HEK293 (cell line): ENCODE measurements around the gene FAM241A.

Experiments used
- CTCF ChIP-seq: fragments of 450-650 bp; formaldehyde crosslinking; IDR thresholded peaks from 2 replicates; pipeline ENCODE4 v1.5.1; 2016; ENCODE audit warnings: missing biosample characterization, missing genetic modification characterization
- GFI1B ChIP-seq: fragments of 450-650 bp; formaldehyde crosslinking; IDR thresholded peaks from 2 replicates; pipeline ENCODE4 v1.5.1; 2016; ENCODE audit warnings: missing biosample characterization, missing genetic modification characterization
- GLIS1 ChIP-seq: fragments of 450-650 bp; formaldehyde crosslinking; IDR thresholded peaks from 2 replicates; pipeline ENCODE4 v1.5.1; 2016; ENCODE audit warnings: missing biosample characterization, missing genetic modification characterization
- IKZF3 ChIP-seq: fragments of 450-650 bp; IDR thresholded peaks from 2 replicates; pipeline ENCODE4 v1.5.0; 2018; ENCODE audit warnings: missing biosample characterization, mild to moderate bottlenecking, missing genetic modification characterization, moderate library complexity
- KLF10 ChIP-seq: fragments of 450-650 bp; IDR thresholded peaks from 2 replicates; pipeline ENCODE4 v1.5.1; 2018; ENCODE audit warnings: missing biosample characterization, mild to moderate bottlenecking, missing genetic modification characterization
- KLF16 ChIP-seq: fragments of 450-650 bp; formaldehyde crosslinking; IDR thresholded peaks from 2 replicates; pipeline ENCODE4 v1.5.1; 2017; ENCODE audit warnings: missing biosample characterization, missing genetic modification characterization
- KLF7 ChIP-seq: fragments of 450-650 bp; formaldehyde crosslinking; IDR thresholded peaks from 2 replicates; pipeline ENCODE4 v1.5.1; 2016; ENCODE audit warnings: missing biosample characterization, missing genetic modification characterization, borderline replicate concordance
- PBX3 ChIP-seq: sonication (generic); formaldehyde crosslinking; IDR thresholded peaks from 2 replicates; pipeline ENCODE4 v1.8.1; 2022; ENCODE audit warnings: mild to moderate bottlenecking, moderate library complexity, missing genetic modification reagents
- SETDB1 ChIP-seq: IDR thresholded peaks from one replicate; pipeline ENCODE4 v1.6.1; 2017; ENCODE audit warnings: mild to moderate bottlenecking, low read length, moderate library complexity, mixed read lengths; ENCODE audit not compliant: insufficient read length
- YY2 ChIP-seq: fragments of 450-650 bp; formaldehyde crosslinking; IDR thresholded peaks from 2 replicates; pipeline ENCODE4 v1.5.1; 2016; ENCODE audit warnings: missing biosample characterization, missing genetic modification characterization
- ZBTB17 ChIP-seq: fragments of 450-650 bp; formaldehyde crosslinking; IDR thresholded peaks from 2 replicates; pipeline ENCODE4 v1.5.1; 2016; ENCODE audit warnings: missing biosample characterization, missing genetic modification characterization
- ZBTB48 ChIP-seq: fragments of 450-650 bp; formaldehyde crosslinking; IDR thresholded peaks from 2 replicates; pipeline ENCODE4 v1.5.1; 2016; ENCODE audit warnings: missing biosample characterization, missing genetic modification characterization
- ZFP37 ChIP-seq: fragments of 450-650 bp; formaldehyde crosslinking; IDR thresholded peaks from 2 replicates; pipeline ENCODE4 v1.5.1; 2016; ENCODE audit warnings: missing biosample characterization, missing genetic modification characterization
- ZNF114 ChIP-seq: fragments of 450-650 bp; formaldehyde crosslinking; IDR thresholded peaks from 2 replicates; pipeline ENCODE4 v1.5.0; 2017; ENCODE audit warnings: missing biosample characterization, missing genetic modification characterization
- ZNF133 ChIP-seq: fragments of 450-650 bp; formaldehyde crosslinking; IDR thresholded peaks from 2 replicates; pipeline ENCODE4 v1.5.1; 2016; ENCODE audit warnings: missing biosample characterization, missing genetic modification characterization
- ZNF155 ChIP-seq: fragments of 450-650 bp; formaldehyde crosslinking; IDR thresholded peaks from 2 replicates; pipeline ENCODE4 v1.5.1; 2016; ENCODE audit warnings: missing biosample characterization, missing genetic modification characterization
- ZNF16 ChIP-seq: fragments of 450-650 bp; formaldehyde crosslinking; IDR thresholded peaks from 2 replicates; pipeline ENCODE4 v1.5.1; 2016; ENCODE audit warnings: low read depth, missing biosample characterization, missing genetic modification characterization
- ZNF169 ChIP-seq: fragments of 450-650 bp; formaldehyde crosslinking; IDR thresholded peaks from 2 replicates; pipeline ENCODE4 v1.5.1; 2016; ENCODE audit warnings: missing biosample characterization, missing genetic modification characterization
- ZNF24 ChIP-seq: fragments of 450-650 bp; formaldehyde crosslinking; IDR thresholded peaks from 2 replicates; pipeline ENCODE4 v1.5.1; 2016; ENCODE audit warnings: missing biosample characterization, missing genetic modification characterization
- ZNF280C ChIP-seq: fragments of 450-650 bp; formaldehyde crosslinking; IDR thresholded peaks from 2 replicates; pipeline ENCODE4 v1.5.1; 2016; ENCODE audit warnings: missing biosample characterization, missing genetic modification characterization
- ZNF394 ChIP-seq: fragments of 450-650 bp; formaldehyde crosslinking; IDR thresholded peaks from 2 replicates; pipeline ENCODE4 v1.5.1; 2016; ENCODE audit warnings: missing biosample characterization, missing genetic modification characterization, mild to moderate bottlenecking, moderate library complexity, borderline replicate concordance
- ZNF398 ChIP-seq: fragments of 450-650 bp; formaldehyde crosslinking; IDR thresholded peaks from 2 replicates; pipeline ENCODE4 v1.5.1; 2017; ENCODE audit warnings: missing biosample characterization, missing genetic modification characterization
- ZNF404 ChIP-seq: fragments of 450-650 bp; formaldehyde crosslinking; IDR thresholded peaks from 2 replicates; pipeline ENCODE4 v1.5.1; 2017; ENCODE audit warnings: missing biosample characterization, missing genetic modification characterization
- ZNF473 ChIP-seq: fragments of 450-650 bp; formaldehyde crosslinking; IDR thresholded peaks from 2 replicates; pipeline ENCODE4 v1.5.1; 2017; ENCODE audit warnings: missing biosample characterization, missing genetic modification characterization
- ZNF48 ChIP-seq: fragments of 450-650 bp; formaldehyde crosslinking; IDR thresholded peaks from 2 replicates; pipeline ENCODE4 v1.5.1; 2016; ENCODE audit warnings: missing biosample characterization, missing genetic modification characterization
- ZNF521 ChIP-seq: fragments of 450-650 bp; formaldehyde crosslinking; IDR thresholded peaks from 2 replicates; pipeline ENCODE4 v1.5.1; 2017; ENCODE audit warnings: missing biosample characterization, mild to moderate bottlenecking, missing genetic modification characterization
- ZNF549 ChIP-seq: fragments of 450-650 bp; IDR thresholded peaks from 2 replicates; pipeline ENCODE4 v1.5.1; 2018; ENCODE audit warnings: missing biosample characterization, missing genetic modification characterization, mild to moderate bottlenecking, inconsistent platforms, moderate library complexity
- ZNF555 ChIP-seq: fragments of 450-650 bp; formaldehyde crosslinking; conservative IDR thresholded peaks from 2 replicates; pipeline ENCODE4 v1.5.1; 2017; ENCODE audit warnings: missing biosample characterization, mild to moderate bottlenecking, missing genetic modification characterization, inconsistent platforms
- ZNF561 ChIP-seq: fragments of 450-650 bp; IDR thresholded peaks from 2 replicates; pipeline ENCODE4 v1.5.1; 2018; ENCODE audit warnings: missing biosample characterization, missing genetic modification characterization, borderline replicate concordance
- ZNF585B ChIP-seq: fragments of 450-650 bp; formaldehyde crosslinking; IDR thresholded peaks from 2 replicates; pipeline ENCODE4 v1.5.1; 2016; ENCODE audit warnings: missing biosample characterization, missing genetic modification characterization
- ZNF621 ChIP-seq: fragments of 450-650 bp; formaldehyde crosslinking; IDR thresholded peaks from 2 replicates; pipeline ENCODE4 v1.5.1; 2017; ENCODE audit warnings: missing biosample characterization, missing genetic modification characterization
- ZNF623 ChIP-seq: fragments of 450-650 bp; formaldehyde crosslinking; IDR thresholded peaks from 2 replicates; pipeline ENCODE4 v1.5.1; 2016; ENCODE audit warnings: missing biosample characterization, missing genetic modification characterization
- ZNF624 ChIP-seq: fragments of 450-650 bp; formaldehyde crosslinking; IDR thresholded peaks from 2 replicates; pipeline ENCODE4 v1.5.1; 2017; ENCODE audit warnings: missing biosample characterization, missing genetic modification characterization
- ZNF629 ChIP-seq: fragments of 450-650 bp; formaldehyde crosslinking; IDR thresholded peaks from 2 replicates; pipeline ENCODE4 v1.5.1; 2017; ENCODE audit warnings: missing biosample characterization, missing genetic modification characterization
- ZNF785 ChIP-seq: fragments of 450-650 bp; formaldehyde crosslinking; IDR thresholded peaks from 2 replicates; pipeline ENCODE4 v1.5.1; 2016; ENCODE audit warnings: missing biosample characterization, missing genetic modification characterization

FAM241A gene

GRCh38 chr4:112231779-112232713 lies 86.8 kb downstream of the FAM241A start, which contains the start of gene AP1AR (continued):
- TF ChIP-seq ZNF624 (tag by site-specific recombination), result no peak
- TF ChIP-seq ZNF24, result 0 out of 2 replicates have a peak, but pooled peaks have one; percentile 17
- TF ChIP-seq ZNF169 (tag by site-specific recombination), result no peak
- TF ChIP-seq ZNF280C (tag by site-specific recombination), result no peak
- no peak for TF ChIP-seq ZNF473 (tag by site-specific recombination)
- no peak for TF ChIP-seq ZNF155 (tag by site-specific recombination)
- TF ChIP-seq ZBTB48 (tag by site-specific recombination), result 0 out of 2 replicates have a peak, but pooled peaks have one; percentile 37
- no peak for TF ChIP-seq ZNF549 (tag by site-specific recombination)
- TF ChIP-seq ZNF623, result no peak
- TF ChIP-seq ZNF394 (tag by site-specific recombination), result peak; percentile 56; the same call in 1 of the 2 replicates
- peak; percentile 60; the same call in 1 of the 2 replicates for TF ChIP-seq CTCF (tag by site-specific recombination)
- no peak for TF ChIP-seq SETDB1
- no peak for TF ChIP-seq ZNF398 (tag by site-specific recombination)
- TF ChIP-seq ZNF133 (tag by site-specific recombination), result no peak
- TF ChIP-seq ZNF785, result no peak
- TF ChIP-seq ZNF555, result no peak
- TF ChIP-seq YY2 (tag by site-specific recombination), result 0 out of 2 replicates have a peak, but pooled peaks have one; percentile 12
- peak; percentile 55 for TF ChIP-seq KLF16 (tag by site-specific recombination)
- TF ChIP-seq ZNF585B (tag by site-specific recombination), result no peak
- TF ChIP-seq ZNF48 (tag by site-specific recombination), result no peak
- 0 out of 2 replicates have a peak, but pooled peaks have one; percentile 11 for TF ChIP-seq KLF7 (tag by site-specific recombination)
- TF ChIP-seq ZNF16, result no peak
- TF ChIP-seq IKZF3 (tag by site-specific recombination), result no peak
- no peak for TF ChIP-seq ZNF561
- peak; percentile 47; the same call in 1 of the 2 replicates for TF ChIP-seq GLIS1 (tag by site-specific recombination)
- TF ChIP-seq ZNF404 (tag by site-specific recombination), result no peak
- peak; percentile 77 for TF ChIP-seq ZFP37 (tag by site-specific recombination)
- TF ChIP-seq KLF10 (tag by site-specific recombination), result peak; percentile 20; the same call in 1 of the 2 replicates
- no peak for TF ChIP-seq PBX3 (CRISPR knock-in tag)
- TF ChIP-seq GFI1B (tag by site-specific recombination), result no peak
- TF ChIP-seq ZNF621 (tag by site-specific recombination), result no peak
- no peak for TF ChIP-seq ZNF114 (tag by site-specific recombination)
- no peak for TF ChIP-seq ZNF629 (tag by site-specific recombination)
- TF ChIP-seq ZNF521 (tag by site-specific recombination), result no peak
- no peak for TF ChIP-seq ZBTB17 (tag by site-specific recombination)
